Measurements from ENCODE around the gene AKAP6.

GRCh38 chr14:32304296-32304695 is 24.8 kb upstream of the AKAP6 start:
- TF ChIP-seq CTCF (IDR thresholded peaks at IDR 0.05) (no peak), POLR2A (IDR thresholded peaks at IDR 0.05) (no peak)

All from right lobe of liver (tissue), 4 donors.